ENCODE measurements around the gene COL8A2. TPM values are rescaled to one million over a fixed set of nuclear protein-coding genes. Genes with fewer than 3 reads are reported as not detected.

COL8A2 gene
- total RNA-seq, 1 experiment from 2014 or later: 1.2 TPM

- TF ChIP-seq POLR2AphosphoS5 (IDR thresholded peaks at IDR 0.05; ENCODE audit: low read depth, low read length) (no peak), REST (IDR thresholded peaks at IDR 0.05; ENCODE audit: insufficient read depth in 1 of 2, low read depth in 2 of 2, low read length in 1 of 2) (no peak), TCF7L2 (IDR thresholded peaks at IDR 0.05; ENCODE audit: low read depth, low read length) (no peak), CTCF (IDR thresholded peaks at IDR 0.05) (no peak), SIN3A (IDR thresholded peaks at IDR 0.05; ENCODE audit: borderline replicate concordance, insufficient read depth, low read depth, low read length) (no peak)
- Histone ChIP-seq H3K4me3 (ENCODE audit: low read depth in 2 of 2, low read length in 2 of 2) (no peak overlapping the region), H3K9me3 (ENCODE audit: control insufficient read depth, insufficient read depth, low read depth, low read length) (no peaks in the 10 kb centered on the region), H3K27me3 (ENCODE audit: control insufficient read depth, insufficient read depth, low read length) (no peaks in the 10 kb centered on the region), H3K4me1 (ENCODE audit: control insufficient read depth, insufficient read depth, low read length) (no peaks in the 10 kb centered on the region; the same call in 1 of the 2 replicates), H3K27ac (ENCODE audit: low read length) (no peak overlapping the region), H3K36me3 (ENCODE audit: control insufficient read depth, insufficient read depth, low read length) (no peaks in the 10 kb centered on the region)
- POLR2A ChIA-PET: no interaction called here
- intact Hi-C loops (cut with micrococcal nuclease; ENCODE audit: unreplicated experiment): no loop called here
- no peak for DNase-seq (ENCODE audit: low read depth, low spot score)
- in situ Hi-C loops (cut with HindIII; ENCODE audit: low pct_unique_long_range_greater_than_20kb, low sequenced_read_pairs): no loop called here
- no peak for ATAC-seq
- CTCF ChIA-PET: no interaction called here
- no TSS peak for BruUV-seq (replicated peaks)
Observed at GRCh38 chr1:36083219-36083618, 41.8 kb downstream of the COL8A2 start.

- no peaks in the 10 kb centered on the region; the same call in 1 of the 2 replicates for H3K4me1 ChIP-seq (ENCODE audit: control insufficient read depth, insufficient read depth, low read length)
- intact Hi-C loops (cut with micrococcal nuclease; ENCODE audit: unreplicated experiment) (no loop called here), in situ Hi-C loops (cut with HindIII; ENCODE audit: low pct_unique_long_range_greater_than_20kb, low sequenced_read_pairs) (no loop called here)
- no peak for ATAC-seq
- DNase-seq (ENCODE audit: low read depth, low spot score): no peak
- TF ChIP-seq REST (IDR thresholded peaks at IDR 0.05; ENCODE audit: insufficient read depth in 1 of 2, low read depth in 2 of 2, low read length in 1 of 2) (no peak), SIN3A (IDR thresholded peaks at IDR 0.05; ENCODE audit: borderline replicate concordance, insufficient read depth, low read depth, low read length) (no peak), TCF7L2 (IDR thresholded peaks at IDR 0.05; ENCODE audit: low read depth, low read length) (no peak), CTCF (IDR thresholded peaks at IDR 0.05) (no peak), POLR2AphosphoS5 (IDR thresholded peaks at IDR 0.05; ENCODE audit: low read depth, low read length) (no peak)
- BruUV-seq (replicated peaks): no TSS peak
- no peak overlapping the region for H3K4me3 ChIP-seq (ENCODE audit: low read depth in 2 of 2, low read length in 2 of 2)
- no peaks in the 10 kb centered on the region for H3K27me3 ChIP-seq (ENCODE audit: control insufficient read depth, insufficient read depth, low read length)
- POLR2A ChIA-PET: no interaction called here
- H3K36me3 ChIP-seq (ENCODE audit: control insufficient read depth, insufficient read depth, low read length): no peaks in the 10 kb centered on the region
- H3K9me3 ChIP-seq (ENCODE audit: control insufficient read depth, insufficient read depth, low read depth, low read length): no peaks in the 10 kb centered on the region
- CTCF ChIA-PET: no interaction called here
- H3K27ac ChIP-seq (ENCODE audit: low read length): no peak overlapping the region
Observed at GRCh38 chr1:36081926-36082485, 43.0 kb downstream of the COL8A2 start.

Data from Panc1 (cell line).